ENCODE results near the gene WSB1.

- peak in 1 of 2 donors; percentile 44 for TF ChIP-seq POLR2A (IDR thresholded peaks at IDR 0.05)
- TF ChIP-seq CTCF (IDR thresholded peaks at IDR 0.05), result no peak
Measured at GRCh38 chr17:27319541-27320221, 25.8 kb downstream of the WSB1 start.
